Measurements from ENCODE around the gene CHM.
"Not testable (repeated sequence)": the region's sequence is repeated elsewhere in the genome, so short reads cannot be mapped to it uniquely, and the experiment has no call there.

The CHM gene

GRCh38 chrX:85930099-85930498 lies 117.3 kb downstream of the CHM start:
- Mint-ChIP-seq H3K4me3 (no peak overlapping the region), H3K27me3 (no peaks in the 10 kb centered on the region), H3K36me3 (ENCODE audit: insufficient read depth) (no peaks in the 10 kb centered on the region), H3K27ac (ENCODE audit: low read depth) (no peak overlapping the region), H3K4me1 (no peaks in the 10 kb centered on the region), H3K9me3 (no peaks in the 10 kb centered on the region)
- ATAC-seq (replicated peaks; ENCODE audit: extremely low read depth, poor library complexity, severe bottlenecking) (no peak), DNase-seq (ENCODE audit: low spot score in 2 of 2) (no peak)

GRCh38 chrX:85928606-85929005 lies 118.8 kb downstream of the CHM start:
- Mint-ChIP-seq H3K4me3 (no peak overlapping the region), H3K9me3 (no peaks in the 10 kb centered on the region), H3K27ac (ENCODE audit: low read depth) (no peak overlapping the region), H3K27me3 (no peaks in the 10 kb centered on the region), H3K36me3 (ENCODE audit: insufficient read depth) (no peaks in the 10 kb centered on the region), H3K4me1 (peaks cover 8% of the 10 kb centered on the region)
- DNase-seq (ENCODE audit: low spot score in 2 of 2) (no peak), ATAC-seq (replicated peaks; ENCODE audit: extremely low read depth, poor library complexity, severe bottlenecking) (no peak)

GRCh38 chrX:85927740-85928139 lies 119.6 kb downstream of the CHM start:
- Mint-ChIP-seq H3K9me3 (no peaks in the 10 kb centered on the region), H3K36me3 (ENCODE audit: insufficient read depth) (no peaks in the 10 kb centered on the region), H3K4me1 (peaks cover 12% of the 10 kb centered on the region), H3K27ac (ENCODE audit: low read depth) (no peak overlapping the region), H3K4me3 (no peak overlapping the region), H3K27me3 (no peaks in the 10 kb centered on the region)
- no peak for ATAC-seq (replicated peaks; ENCODE audit: extremely low read depth, poor library complexity, severe bottlenecking)
- DNase-seq (ENCODE audit: low spot score in 2 of 2): no peak

- no peaks in the 10 kb centered on the region for H3K9me3 Mint-ChIP-seq
- DNase-seq (ENCODE audit: low spot score in 2 of 2) (no peak), ATAC-seq (replicated peaks; ENCODE audit: extremely low read depth, poor library complexity, severe bottlenecking) (no peak)
- H3K4me3 Mint-ChIP-seq: no peak overlapping the region
- H3K4me1 Mint-ChIP-seq: peaks cover 20% of the 10 kb centered on the region
- no peaks in the 10 kb centered on the region for H3K36me3 Mint-ChIP-seq (ENCODE audit: insufficient read depth)
- H3K27me3 Mint-ChIP-seq: no peaks in the 10 kb centered on the region
- H3K27ac Mint-ChIP-seq (ENCODE audit: low read depth): no peak overlapping the region
These were observed 124.5 kb downstream of the CHM start for GRCh38 chrX:85922821-85923220.

- not testable (repeated sequence) for H3K27me3 Mint-ChIP-seq; H3K36me3 Mint-ChIP-seq (ENCODE audit: insufficient read depth); H3K27ac Mint-ChIP-seq (ENCODE audit: low read depth); H3K4me3 Mint-ChIP-seq; H3K9me3 Mint-ChIP-seq; ATAC-seq (replicated peaks; ENCODE audit: extremely low read depth, poor library complexity, severe bottlenecking); DNase-seq (ENCODE audit: low spot score in 2 of 2)
- peaks cover 16% of the 10 kb centered on the region for H3K4me1 Mint-ChIP-seq
These were observed 130.6 kb downstream of the CHM start for GRCh38 chrX:85916656-85917280.

- DNase-seq (ENCODE audit: low spot score in 2 of 2): no peak
- Mint-ChIP-seq H3K27me3 (no peaks in the 10 kb centered on the region), H3K9me3 (no peaks in the 10 kb centered on the region), H3K4me1 (peaks cover 16% of the 10 kb centered on the region), H3K27ac (ENCODE audit: low read depth) (no peak overlapping the region), H3K4me3 (no peak overlapping the region), H3K36me3 (ENCODE audit: insufficient read depth) (peaks cover 4% of the 10 kb centered on the region)
- no peak for ATAC-seq (replicated peaks; ENCODE audit: extremely low read depth, poor library complexity, severe bottlenecking)
These were observed 132.9 kb downstream of the CHM start for GRCh38 chrX:85914431-85914830.

GRCh38 chrX:85907316-85907715 lies 140.0 kb downstream of the CHM start:
- ATAC-seq (replicated peaks; ENCODE audit: extremely low read depth, poor library complexity, severe bottlenecking): no peak
- H3K9me3 Mint-ChIP-seq: no peaks in the 10 kb centered on the region
- peaks cover 1% of the 10 kb centered on the region for H3K36me3 Mint-ChIP-seq (ENCODE audit: insufficient read depth)
- no peaks in the 10 kb centered on the region for H3K27me3 Mint-ChIP-seq
- no peak for DNase-seq (ENCODE audit: low spot score in 2 of 2)
- H3K27ac Mint-ChIP-seq (ENCODE audit: low read depth): no peak overlapping the region
- peaks cover 5% of the 10 kb centered on the region for H3K4me1 Mint-ChIP-seq
- no peak overlapping the region for H3K4me3 Mint-ChIP-seq

GRCh38 chrX:85906399-85906798 lies 141.0 kb downstream of the CHM start:
- no peak for ATAC-seq (replicated peaks; ENCODE audit: extremely low read depth, poor library complexity, severe bottlenecking)
- Mint-ChIP-seq H3K36me3 (ENCODE audit: insufficient read depth) (peaks cover 1% of the 10 kb centered on the region), H3K4me1 (peaks cover 5% of the 10 kb centered on the region), H3K9me3 (no peaks in the 10 kb centered on the region), H3K27ac (ENCODE audit: low read depth) (no peak overlapping the region), H3K27me3 (no peaks in the 10 kb centered on the region), H3K4me3 (no peak overlapping the region)
- DNase-seq (ENCODE audit: low spot score in 2 of 2): no peak

- Mint-ChIP-seq H3K4me1 (peaks cover 5% of the 10 kb centered on the region), H3K27ac (ENCODE audit: low read depth) (peak overlapping the region; percentile 27), H3K9me3 (no peaks in the 10 kb centered on the region), H3K36me3 (ENCODE audit: insufficient read depth) (peaks cover 1% of the 10 kb centered on the region), H3K27me3 (no peaks in the 10 kb centered on the region), H3K4me3 (no peak overlapping the region)
- DNase-seq (ENCODE audit: low spot score in 2 of 2) (no peak), ATAC-seq (replicated peaks; ENCODE audit: extremely low read depth, poor library complexity, severe bottlenecking) (no peak)
These were observed 141.5 kb downstream of the CHM start for GRCh38 chrX:85905851-85906250.

- no peak for DNase-seq (ENCODE audit: low spot score in 2 of 2)
- H3K4me1 Mint-ChIP-seq: peaks cover 5% of the 10 kb centered on the region
- ATAC-seq (replicated peaks; ENCODE audit: extremely low read depth, poor library complexity, severe bottlenecking): no peak
- no peak overlapping the region for H3K4me3 Mint-ChIP-seq
- H3K27me3 Mint-ChIP-seq: no peaks in the 10 kb centered on the region
- H3K27ac Mint-ChIP-seq (ENCODE audit: low read depth): no peak overlapping the region
- H3K9me3 Mint-ChIP-seq: no peaks in the 10 kb centered on the region
- no peaks in the 10 kb centered on the region for H3K36me3 Mint-ChIP-seq (ENCODE audit: insufficient read depth)
These were observed 143.5 kb downstream of the CHM start for GRCh38 chrX:85903692-85904471.

GRCh38 chrX:85897362-85898126 lies 149.8 kb downstream of the CHM start:
- Mint-ChIP-seq H3K27me3 (no peaks in the 10 kb centered on the region), H3K27ac (ENCODE audit: low read depth) (no peak overlapping the region), H3K4me1 (no peaks in the 10 kb centered on the region), H3K4me3 (no peak overlapping the region), H3K36me3 (ENCODE audit: insufficient read depth) (peaks cover 2% of the 10 kb centered on the region), H3K9me3 (no peaks in the 10 kb centered on the region)
- DNase-seq (ENCODE audit: low spot score in 2 of 2) (no peak), ATAC-seq (replicated peaks; ENCODE audit: extremely low read depth, poor library complexity, severe bottlenecking) (no peak)

- no peak overlapping the region for H3K4me3 Mint-ChIP-seq
- H3K36me3 Mint-ChIP-seq (ENCODE audit: insufficient read depth): peaks cover 5% of the 10 kb centered on the region
- H3K27ac Mint-ChIP-seq (ENCODE audit: low read depth): no peak overlapping the region
- H3K9me3 Mint-ChIP-seq: no peaks in the 10 kb centered on the region
- DNase-seq (ENCODE audit: low spot score in 2 of 2): no peak
- H3K4me1 Mint-ChIP-seq: peaks cover 5% of the 10 kb centered on the region
- no peaks in the 10 kb centered on the region for H3K27me3 Mint-ChIP-seq
- ATAC-seq (replicated peaks; ENCODE audit: extremely low read depth, poor library complexity, severe bottlenecking): no peak
These were observed 164.8 kb downstream of the CHM start for GRCh38 chrX:85882601-85883000.

GRCh38 chrX:85870585-85870984 lies 176.8 kb downstream of the CHM start:
- Mint-ChIP-seq H3K27me3 (no peaks in the 10 kb centered on the region), H3K4me3 (no peak overlapping the region), H3K36me3 (ENCODE audit: insufficient read depth) (peaks cover 10% of the 10 kb centered on the region), H3K27ac (ENCODE audit: low read depth) (no peak overlapping the region), H3K4me1 (no peaks in the 10 kb centered on the region), H3K9me3 (no peaks in the 10 kb centered on the region)
- ATAC-seq (replicated peaks; ENCODE audit: extremely low read depth, poor library complexity, severe bottlenecking) (no peak), DNase-seq (ENCODE audit: low spot score in 2 of 2) (no peak)
